IPS DF 6.9 (cell line): ENCODE data around the gene TPGS2.
A peak's percentile ranks its signal among the peaks of the same experiment; 100 is the strongest.
"Not testable (repeated sequence)": the region's sequence is repeated elsewhere in the genome, so short reads cannot be mapped to it uniquely, and the experiment has no call there.

Source experiments
- DNase-seq: peaks from one replicate; pipeline ENCODE4 v3.0.0-alpha.2; 2013; ENCODE audit warnings: low read depth, low spot score
- H3K27ac ChIP-seq: one replicate; pipeline ENCODE4 v1.5.1; 2013; ENCODE audit warnings: low read length, control low read depth
- H3K27me3 ChIP-seq: 2 replicates; pipeline ENCODE4 v1.6.1; 2013; ENCODE audit warnings: mild to moderate bottlenecking, low read length; ENCODE audit not compliant: control insufficient read depth, insufficient read depth
- H3K36me3 ChIP-seq: 2 replicates; pipeline ENCODE4 v1.6.1; 2013; ENCODE audit warnings: low read length; ENCODE audit not compliant: control insufficient read depth, insufficient read depth
- H3K4me1 ChIP-seq: 2 replicates; pipeline ENCODE4 v1.6.1; 2013; ENCODE audit warnings: low read length; ENCODE audit not compliant: control insufficient read depth, insufficient read depth
- H3K4me3 ChIP-seq: 2 replicates; pipeline ENCODE4 v1.5.1; 2013; ENCODE audit warnings: mild to moderate bottlenecking, low read length
- H3K9me3 ChIP-seq: 2 replicates; pipeline ENCODE4 v1.6.1; 2013; ENCODE audit warnings: low read length, inconsistent platforms; ENCODE audit not compliant: control insufficient read depth, insufficient read depth
- WGBS: extraction: QIAGEN DNeasy Blood & Tissue Kit; methylation state at CpG from one replicate; pipeline ENCODE4 v1.1.7; 2013; ENCODE audit warnings: mixed read lengths, missing lambda C conversion rate; ENCODE audit not compliant: insufficient read length, insufficient coverage; 5-methylcytosine and 5-hydroxymethylcytosine counted together

TPGS2 gene

GRCh38 chr18:36777566-36777965 is 51.2 kb downstream of the TPGS2 start:
- H3K4me3 ChIP-seq = no peak overlapping the region
- no peaks in the 10 kb centered on the region for H3K4me1 ChIP-seq
- H3K27ac ChIP-seq = no peak overlapping the region
- no peaks in the 10 kb centered on the region for H3K9me3 ChIP-seq
- no peak for DNase-seq
- H3K36me3 ChIP-seq = no peaks in the 10 kb centered on the region
- H3K27me3 ChIP-seq = no peaks in the 10 kb centered on the region
- no CpG with 5 or more reads among the region's 1 CpG for WGBS

GRCh38 chr18:36776650-36777049 is 52.2 kb downstream of the TPGS2 start:
- Histone ChIP-seq H3K36me3 (no peaks in the 10 kb centered on the region), H3K4me3 (no peak overlapping the region), H3K4me1 (no peaks in the 10 kb centered on the region), H3K27ac (no peak overlapping the region), H3K27me3 (no peaks in the 10 kb centered on the region), H3K9me3 (no peaks in the 10 kb centered on the region)
- no CpG with 5 or more reads among the region's 5 CpGs for WGBS
- DNase-seq = no peak

GRCh38 chr18:36775396-36775795 is 53.4 kb downstream of the TPGS2 start:
- H3K27me3 ChIP-seq = no peaks in the 10 kb centered on the region
- no peak overlapping the region for H3K4me3 ChIP-seq
- no peak overlapping the region for H3K27ac ChIP-seq
- H3K36me3 ChIP-seq = no peaks in the 10 kb centered on the region
- WGBS = no CpG with 5 or more reads among the region's 4 CpGs
- DNase-seq = no peak
- no peaks in the 10 kb centered on the region for H3K9me3 ChIP-seq
- H3K4me1 ChIP-seq = no peaks in the 10 kb centered on the region

DNA sequence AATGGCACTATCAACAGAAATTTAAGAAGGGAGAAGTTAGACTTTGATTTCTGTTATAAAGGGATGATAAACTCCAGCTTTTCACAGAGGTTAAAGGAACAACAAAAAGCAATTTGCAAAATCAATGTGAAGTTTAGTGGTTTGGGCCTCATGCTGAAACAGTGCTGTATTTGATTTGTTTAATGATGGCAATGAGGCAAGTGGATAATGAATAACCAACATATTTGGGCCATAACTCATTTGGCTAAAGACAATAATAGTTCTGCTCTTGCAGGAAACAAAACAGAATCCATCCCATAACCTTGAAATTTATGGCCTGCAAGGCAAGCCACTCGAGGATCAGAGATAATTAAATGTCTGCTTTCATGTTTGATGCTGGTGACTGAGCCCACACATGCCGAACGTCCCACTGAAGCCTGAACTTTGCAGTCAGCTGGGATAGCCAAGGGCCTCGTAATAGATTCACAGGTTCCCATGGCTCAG is 56.5 kb downstream of the TPGS2 start:
- Histone ChIP-seq H3K9me3 (no peaks in the 10 kb centered on the region), H3K36me3 (no peaks in the 10 kb centered on the region), H3K27me3 (no peaks in the 10 kb centered on the region), H3K27ac (no peak overlapping the region), H3K4me3 (no peak overlapping the region), H3K4me1 (no peaks in the 10 kb centered on the region)
- no CpG with 5 or more reads among the region's 4 CpGs for WGBS
- DNase-seq = no peak

- Histone ChIP-seq H3K27ac (no peak overlapping the region), H3K9me3 (no peaks in the 10 kb centered on the region), H3K4me1 (no peaks in the 10 kb centered on the region), H3K27me3 (no peaks in the 10 kb centered on the region), H3K4me3 (no peak overlapping the region), H3K36me3 (no peaks in the 10 kb centered on the region)
- no peak for DNase-seq
- WGBS = no CpG with 5 or more reads among the region's 4 CpGs
Measured at GRCh38 chr18:36771245-36771644, 57.6 kb downstream of the TPGS2 start.

DNA sequence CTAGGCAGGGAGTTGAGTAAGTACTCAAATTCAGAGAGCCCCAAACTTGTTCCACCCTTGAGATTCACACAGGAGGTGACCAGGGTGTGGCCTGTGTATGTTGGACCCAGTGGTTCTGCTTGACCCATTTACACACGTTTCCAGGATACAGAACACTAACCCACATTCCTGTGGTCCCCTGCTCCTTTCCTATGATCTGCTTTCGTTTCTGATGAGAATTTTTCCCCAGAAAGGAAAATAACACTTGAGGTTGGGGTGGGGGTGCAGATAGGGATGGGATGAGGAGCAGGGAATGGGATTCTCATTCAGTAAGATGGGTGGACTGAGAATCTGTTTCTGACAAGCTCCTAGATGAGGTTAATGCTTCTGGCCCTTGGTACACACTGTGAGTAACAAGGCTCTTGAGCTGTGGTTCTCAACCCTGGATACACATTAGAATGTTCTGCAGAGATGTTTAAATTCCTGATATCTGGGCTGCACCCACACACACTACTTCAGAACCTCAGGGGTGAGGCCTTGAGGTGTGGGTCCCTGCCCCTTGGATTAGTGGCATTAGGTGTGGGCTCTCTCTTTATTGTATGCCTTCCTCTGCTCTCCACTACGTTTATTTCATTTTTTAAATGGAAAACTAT is 58.4 kb downstream of the TPGS2 start:
- Histone ChIP-seq H3K4me3 (no peak overlapping the region), H3K9me3 (no peaks in the 10 kb centered on the region), H3K4me1 (no peaks in the 10 kb centered on the region), H3K27me3 (no peaks in the 10 kb centered on the region), H3K36me3 (no peaks in the 10 kb centered on the region), H3K27ac (no peak overlapping the region)
- no peak for DNase-seq
- WGBS = no CpG with 5 or more reads among the region's 3 CpGs

GRCh38 chr18:36769611-36770314 is 59.0 kb downstream of the TPGS2 start:
- Histone ChIP-seq H3K36me3 (no peaks in the 10 kb centered on the region), H3K4me1 (no peaks in the 10 kb centered on the region), H3K27me3 (no peaks in the 10 kb centered on the region), H3K9me3 (no peaks in the 10 kb centered on the region), H3K27ac (no peak overlapping the region), H3K4me3 (no peak overlapping the region)
- DNase-seq = peak; percentile 27
- no CpG with 5 or more reads among the region's 6 CpGs for WGBS

DNA sequence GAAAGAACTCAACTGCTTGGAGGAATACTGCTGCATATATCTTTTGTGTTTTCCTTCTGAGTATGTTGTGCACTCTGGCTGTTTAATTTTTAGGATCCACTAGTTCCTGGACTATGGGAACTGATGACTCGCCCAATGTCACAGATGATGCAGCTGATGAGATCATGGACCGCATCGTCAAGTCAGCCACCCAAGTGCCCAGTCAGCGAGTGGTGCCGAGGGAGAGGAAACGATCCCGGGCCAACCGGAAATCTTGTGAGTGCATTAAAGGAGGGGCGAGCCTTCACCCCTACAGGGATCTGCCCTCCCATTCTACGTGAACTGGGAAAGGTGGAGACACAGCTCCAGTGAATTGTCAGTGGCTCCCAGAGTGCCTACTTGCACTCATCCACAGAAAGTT is 59.6 kb downstream of the TPGS2 start:
- Histone ChIP-seq H3K27me3 (no peaks in the 10 kb centered on the region), H3K9me3 (no peaks in the 10 kb centered on the region), H3K4me3 (no peak overlapping the region), H3K4me1 (no peaks in the 10 kb centered on the region), H3K36me3 (no peaks in the 10 kb centered on the region), H3K27ac (no peak overlapping the region)
- no peak for DNase-seq
- no CpG with 5 or more reads among the region's 10 CpGs for WGBS

DNA sequence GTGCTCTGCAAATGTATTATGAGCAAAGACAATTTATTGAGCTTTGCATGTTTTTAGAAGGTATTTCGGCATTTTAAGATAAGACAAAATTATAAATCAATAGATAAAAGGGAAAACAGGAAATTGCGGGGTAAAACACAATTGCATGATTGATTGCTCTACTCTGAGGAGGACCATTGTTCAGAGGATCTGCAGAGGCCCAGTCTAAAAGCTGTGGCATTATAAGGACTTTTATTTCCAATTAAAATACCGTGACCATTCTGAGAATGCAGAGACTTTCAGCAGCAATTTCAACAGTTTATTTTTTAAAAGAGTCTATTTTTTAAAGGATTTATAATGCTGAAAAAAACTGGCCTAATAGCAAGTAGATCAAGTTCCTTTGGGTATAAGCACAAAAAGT is 62.0 kb downstream of the TPGS2 start:
- DNase-seq = no peak
- no peaks in the 10 kb centered on the region for H3K9me3 ChIP-seq
- H3K27me3 ChIP-seq = no peaks in the 10 kb centered on the region
- no peak overlapping the region for H3K4me3 ChIP-seq
- H3K27ac ChIP-seq = no peak overlapping the region
- H3K4me1 ChIP-seq = no peaks in the 10 kb centered on the region
- no peaks in the 10 kb centered on the region for H3K36me3 ChIP-seq
- no CpG with 5 or more reads among the region's 3 CpGs for WGBS

DNA sequence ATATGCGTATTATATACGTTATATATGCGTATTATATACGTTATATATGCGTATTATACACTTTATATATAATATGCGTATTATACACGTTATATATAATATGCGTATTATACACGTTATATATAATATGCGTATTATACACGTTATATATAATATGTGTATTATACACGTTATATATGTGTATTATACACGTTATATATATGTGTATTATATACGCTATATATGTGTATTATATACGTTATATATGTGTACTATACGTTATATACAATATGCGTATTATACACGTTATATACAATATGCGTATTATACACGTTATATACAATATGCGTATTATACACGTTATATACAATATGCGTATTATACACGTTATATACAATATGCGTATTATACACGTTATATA is 65.8 kb downstream of the TPGS2 start:
- not testable (repeated sequence) for H3K9me3 ChIP-seq, H3K27ac ChIP-seq, H3K36me3 ChIP-seq, H3K4me3 ChIP-seq, H3K4me1 ChIP-seq, DNase-seq, H3K27me3 ChIP-seq
- WGBS = 100% methylated on average over 5 of the region's 26 CpGs

GRCh38 chr18:36762074-36762473 is 66.7 kb downstream of the TPGS2 start:
- no peak overlapping the region for H3K4me3 ChIP-seq
- no peak for DNase-seq
- H3K36me3 ChIP-seq = no peaks in the 10 kb centered on the region
- no peak overlapping the region for H3K27ac ChIP-seq
- no CpG with 5 or more reads among the region's 2 CpGs for WGBS
- peaks cover 2% of the 10 kb centered on the region; the same call in 1 of the 2 replicates for H3K4me1 ChIP-seq
- no peaks in the 10 kb centered on the region for H3K9me3 ChIP-seq
- H3K27me3 ChIP-seq = no peaks in the 10 kb centered on the region
